Peyer's patch (tissue), 4 donors: ENCODE measurements around the gene FAM3C.

ENCODE experiments used
- CTCF ChIP-seq, 6 experiments: fragments of 450-650 bp in 4 of 6; fragments of 200-600 bp in 2 of 6; sonication (generic) in 1 of 6; IDR thresholded peaks; one replicate each; pipeline ENCODE4 v1.5.1; 2017 to 2019; ENCODE audit warnings: antibody characterized with exemption in 6 of 6, mild to moderate bottlenecking in 3 of 6, moderate library complexity in 1 of 6
- POLR2A ChIP-seq, 2 donors: fragments of 450-650 bp; IDR thresholded peaks; one replicate each; pipeline ENCODE4 v1.5.1; 2017; ENCODE audit warnings: antibody characterized with exemption in 2 of 2, mild to moderate bottlenecking in 2 of 2, moderate library complexity in 2 of 2

DNA sequence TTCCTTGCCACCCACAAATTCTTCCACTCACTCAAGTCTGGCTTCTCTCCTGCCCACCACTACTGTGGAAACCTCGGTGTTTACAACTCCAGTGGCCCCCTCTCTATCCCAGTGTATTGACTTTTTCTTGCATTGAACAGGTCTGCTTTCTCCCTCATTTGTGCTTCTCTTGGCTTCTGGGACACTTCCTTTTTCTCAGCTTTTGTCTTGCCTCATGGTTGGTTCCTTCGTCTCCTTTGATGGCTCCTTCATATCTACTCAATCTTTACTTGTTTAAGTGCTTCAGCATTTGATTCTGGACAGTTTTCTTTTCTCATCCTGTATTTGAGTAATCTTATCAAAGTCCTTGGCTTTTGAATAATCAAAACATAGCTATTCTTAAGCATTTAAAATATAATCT is 35.9 kb upstream of the FAM3C start:
- TF ChIP-seq CTCF (IDR thresholded peaks at IDR 0.05) (no peak), POLR2A (IDR thresholded peaks at IDR 0.05) (no peak)
